GM12873 (cell line): ENCODE results near the gene METTL9.

Experiments
- CTCF ChIP-seq: IDR thresholded peaks from 2 replicates; pipeline ENCODE4 v1.5.1; 2012; ENCODE audit warnings: low read depth, mild to moderate bottlenecking, moderate library complexity, low read length, control low read depth; ENCODE audit not compliant: insufficient read depth; ENCODE audit errors: missing control alignments

METTL9 gene

GRCh38 chr16:21646721-21647561 lies 47.6 kb downstream of the METTL9 start:
- TF ChIP-seq CTCF, result no peak

- TF ChIP-seq CTCF, result no peak
These were observed 48.3 kb downstream of the METTL9 start for GRCh38 chr16:21647562-21648164.

- TF ChIP-seq CTCF, result no peak
These were observed 51.1 kb downstream of the METTL9 start for GRCh38 chr16:21650521-21650920.

- TF ChIP-seq CTCF, result no peak
These were observed 52.1 kb downstream of the METTL9 start for GRCh38 chr16:21651515-21651914.

- no peak for TF ChIP-seq CTCF
These were observed 53.1 kb downstream of the METTL9 start, which contains the start of gene IGSF6 for GRCh38 chr16:21652453-21652852. Gene IGSF6, minus strand, starts transcription at chr16:21652608. Its CDS starts 10 bp downstream, at chr16:21652598.

- no peak for TF ChIP-seq CTCF
These were observed 54.2 kb downstream of the METTL9 start for GRCh38 chr16:21653571-21653970.

- no peak for TF ChIP-seq CTCF
These were observed 55.1 kb downstream of the METTL9 start for GRCh38 chr16:21654466-21654865.
